ENCODE data around the gene CP.

CP gene

GRCh38 chr3:149216193-149216869, 5.3 kb downstream of the CP start:
- H3K4me3 ChIP-seq (replicated peaks; ENCODE audit: low read depth, low read length) = no peak overlapping the region
- DNase-seq (ENCODE audit: extremely low read depth, low read depth) = no peak
- no peak for TF ChIP-seq CTCF (IDR thresholded peaks at IDR 0.05; ENCODE audit: low read depth, low read length, missing control alignments)

- no peak for DNase-seq (ENCODE audit: extremely low read depth, low read depth)
- no peak overlapping the region for H3K4me3 ChIP-seq (replicated peaks; ENCODE audit: low read depth, low read length)
- no peak for TF ChIP-seq CTCF (IDR thresholded peaks at IDR 0.05; ENCODE audit: low read depth, low read length, missing control alignments)
Measured at GRCh38 chr3:149215515-149215914, 6.1 kb downstream of the CP start.

GRCh38 chr3:149214702-149215101, 6.9 kb downstream of the CP start:
- no peak for DNase-seq (ENCODE audit: extremely low read depth, low read depth)
- no peak overlapping the region for H3K4me3 ChIP-seq (replicated peaks; ENCODE audit: low read depth, low read length)
- no peak for TF ChIP-seq CTCF (IDR thresholded peaks at IDR 0.05; ENCODE audit: low read depth, low read length, missing control alignments)

- H3K4me3 ChIP-seq (replicated peaks; ENCODE audit: low read depth, low read length) = no peak overlapping the region
- no peak for TF ChIP-seq CTCF (IDR thresholded peaks at IDR 0.05; ENCODE audit: low read depth, low read length, missing control alignments)
- DNase-seq (ENCODE audit: extremely low read depth, low read depth) = no peak
Measured at GRCh38 chr3:149212386-149212785, 9.2 kb downstream of the CP start.

GRCh38 chr3:149209431-149209830, 12.2 kb downstream of the CP start:
- no peak for DNase-seq (ENCODE audit: extremely low read depth, low read depth)
- TF ChIP-seq CTCF (IDR thresholded peaks at IDR 0.05; ENCODE audit: low read depth, low read length, missing control alignments) = no peak
- H3K4me3 ChIP-seq (replicated peaks; ENCODE audit: low read depth, low read length) = no peak overlapping the region

- no peak for DNase-seq (ENCODE audit: extremely low read depth, low read depth)
- no peak overlapping the region for H3K4me3 ChIP-seq (replicated peaks; ENCODE audit: low read depth, low read length)
- TF ChIP-seq CTCF (IDR thresholded peaks at IDR 0.05; ENCODE audit: low read depth, low read length, missing control alignments) = no peak
Measured at GRCh38 chr3:149207475-149207874, 14.2 kb downstream of the CP start.
